ENCODE data around the gene ERGIC1. TPM values are rescaled to one million over a fixed set of nuclear protein-coding genes. Genes with fewer than 3 reads are reported as not detected.
A peak's percentile ranks its signal among the peaks of the same experiment; 100 is the strongest.

Gene ERGIC1
- polyA plus RNA-seq, 1 experiment: 137 TPM

- no peak for TF ChIP-seq CTCF (IDR thresholded peaks at IDR 0.05; ENCODE audit: low read depth, low read length)
- DNase-seq (ENCODE audit: low read depth, low spot score): no peak
- peak overlapping the region; percentile 99 for H3K27ac ChIP-seq (ENCODE audit: low read depth, low read length)
- H3K4me3 ChIP-seq (ENCODE audit: low read depth, low read length): no peak overlapping the region
- ChIA-PET CTCF (interaction anchor here (1.2 to 2.1 kb wide), 5 partner anchors 26 to 192 kb away, joined by 3 to 12 read pairs (median 7); no protein-coding TSS in a partner anchor), POLR2A (interaction anchor here (0.9 to 3.6 kb wide), 6 partner anchors 24 to 165 kb away, joined by 3 to 35 read pairs (median 4); partner anchors contain the start of gene DUSP1)
- H3K27me3 ChIP-seq (ENCODE audit: control insufficient read depth, insufficient read depth, low read length): no peaks in the 10 kb centered on the region
- no peaks in the 10 kb centered on the region; the same call in 1 of the 2 replicates for H3K9me3 ChIP-seq (ENCODE audit: control insufficient read depth, insufficient read depth, low read length)
Measured at GRCh38 chr5:172905346-172906140, 71.5 kb downstream of the ERGIC1 start.

GRCh38 chr5:172906436-172906835 is 72.4 kb downstream of the ERGIC1 start:
- TF ChIP-seq CTCF (IDR thresholded peaks at IDR 0.05; ENCODE audit: low read depth, low read length): no peak
- no peak overlapping the region for H3K4me3 ChIP-seq (ENCODE audit: low read depth, low read length)
- H3K9me3 ChIP-seq (ENCODE audit: control insufficient read depth, insufficient read depth, low read length): no peaks in the 10 kb centered on the region; the same call in 1 of the 2 replicates
- ChIA-PET POLR2A (interaction anchor here (0.9 to 3.6 kb wide), 3 partner anchors 131 to 136 kb away, joined by 3 to 35 read pairs (median 4); partner anchors contain the start of gene DUSP1), CTCF (interaction anchor here (1.2 to 2.1 kb wide), 4 partner anchors 25 to 193 kb away, joined by 3 to 8 read pairs (median 6); no protein-coding TSS in a partner anchor)
- H3K27me3 ChIP-seq (ENCODE audit: control insufficient read depth, insufficient read depth, low read length): no peaks in the 10 kb centered on the region
- peak overlapping the region; percentile 99 for H3K27ac ChIP-seq (ENCODE audit: low read depth, low read length)
- DNase-seq (ENCODE audit: low read depth, low spot score): no peak

GRCh38 chr5:172906888-172907287 is 72.8 kb downstream of the ERGIC1 start:
- Histone ChIP-seq H3K9me3 (ENCODE audit: control insufficient read depth, insufficient read depth, low read length) (no peaks in the 10 kb centered on the region; the same call in 1 of the 2 replicates), H3K4me3 (ENCODE audit: low read depth, low read length) (no peak overlapping the region), H3K27me3 (ENCODE audit: control insufficient read depth, insufficient read depth, low read length) (no peaks in the 10 kb centered on the region), H3K27ac (ENCODE audit: low read depth, low read length) (peak overlapping the region; percentile 99)
- no peak for DNase-seq (ENCODE audit: low read depth, low spot score)
- ChIA-PET POLR2A (interaction anchor here (1.4 to 3.6 kb wide), 2 partner anchors 131 to 136 kb away, joined by 4 to 35 read pairs; partner anchors contain the start of gene DUSP1), CTCF (interaction anchor here (1.2 to 2.1 kb wide), 3 partner anchors 190 to 194 kb away, joined by 3 to 7 read pairs (median 4); no protein-coding TSS in a partner anchor)
- no peak for TF ChIP-seq CTCF (IDR thresholded peaks at IDR 0.05; ENCODE audit: low read depth, low read length)

DNA sequence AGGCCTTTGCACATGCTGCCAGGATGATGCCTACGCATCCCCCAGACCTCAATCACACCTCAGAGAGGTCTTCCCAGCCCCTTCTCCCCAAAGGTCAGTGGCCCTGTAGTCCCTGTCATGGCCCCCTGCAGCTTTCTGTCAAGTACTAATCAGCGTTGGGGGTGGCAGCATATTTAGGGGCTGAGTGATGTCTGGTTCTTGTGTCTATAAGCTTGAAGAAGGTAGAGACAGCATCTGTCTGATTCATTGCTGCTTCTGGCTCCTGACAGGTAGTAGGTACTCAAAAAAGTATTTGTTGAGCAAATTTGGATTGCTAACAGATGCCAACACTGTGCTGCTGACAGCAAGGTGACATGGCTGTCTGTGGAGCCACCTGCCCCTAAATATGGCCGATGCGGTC is 73.6 kb downstream of the ERGIC1 start:
- H3K27me3 ChIP-seq (ENCODE audit: control insufficient read depth, insufficient read depth, low read length): no peaks in the 10 kb centered on the region

More for the DNA sequence above, 73.6 kb downstream of the ERGIC1 start:
- H3K4me3 ChIP-seq (ENCODE audit: low read depth, low read length): no peak overlapping the region
- POLR2A ChIA-PET: no interaction called here
- no peak for TF ChIP-seq CTCF (IDR thresholded peaks at IDR 0.05; ENCODE audit: low read depth, low read length)
- CTCF ChIA-PET: interaction anchor here (0.6 kb wide), 1 partner anchor 446 kb away, joined by 4 read pairs; no protein-coding TSS in a partner anchor
- H3K9me3 ChIP-seq (ENCODE audit: control insufficient read depth, insufficient read depth, low read length): no peaks in the 10 kb centered on the region; the same call in 1 of the 2 replicates
- no peak overlapping the region for H3K27ac ChIP-seq (ENCODE audit: low read depth, low read length)
- no peak for DNase-seq (ENCODE audit: low read depth, low spot score)

All from AG04450 (cell line).